ENCODE results near the gene SYNGAP1. TPM values are rescaled to one million over a fixed set of nuclear protein-coding genes. Genes with fewer than 3 reads are reported as not detected.

SYNGAP1 gene
- polyA plus RNA-seq, 1 of the 3 experiments (the other 2 are of a cell fraction) = 8.8 TPM

DNA sequence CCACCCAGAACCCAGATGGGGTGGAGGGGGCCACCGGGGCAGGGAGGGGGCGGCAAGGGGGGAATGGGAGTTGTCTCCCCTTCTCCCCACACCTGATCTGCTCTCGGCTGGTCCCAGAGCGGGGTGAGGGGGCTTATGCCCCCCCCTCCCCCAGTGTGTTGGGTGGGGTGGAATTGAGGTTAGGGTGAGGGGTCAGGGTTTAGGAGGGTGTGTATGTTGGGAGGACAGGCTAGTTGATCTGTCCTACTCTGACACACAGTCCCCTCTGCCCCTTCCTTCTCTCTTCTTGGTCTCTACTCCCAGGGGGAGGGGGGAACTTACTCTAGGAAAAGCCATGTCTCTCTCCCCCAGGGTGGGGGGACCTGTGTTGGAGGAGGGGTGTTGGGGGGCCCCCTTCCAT, 32.6 kb downstream of the SYNGAP1 start:
- Histone ChIP-seq H3K4me2 (no peak overlapping the region; the same call in 1 of the 2 replicates), H3F3A (replicated peaks; ENCODE audit: insufficient read depth) (peaks cover 17% of the 10 kb centered on the region), H3K27ac (ENCODE audit: low read depth in 2 of 2, low read length in 1 of 2) (no peak overlapping the region), H3K4me1 (ENCODE audit: control insufficient read depth in 1 of 2, insufficient read depth in 2 of 2, low read depth in 1 of 2, low read length in 1 of 2) (peaks cover 0 to 21% of the 10 kb centered on the region in 2 experiments; a peak in 1 of 4 replicates), H3K79me2 (ENCODE audit: insufficient read depth) (peaks cover 32% of the 10 kb centered on the region), H3K36me3 (replicated peaks in 1 of 2; ENCODE audit: control insufficient read depth in 1 of 2, insufficient read depth in 2 of 2, low read length in 1 of 2) (peaks cover 10 to 37% of the 10 kb centered on the region in 2 experiments), H3K27me3 (ENCODE audit: insufficient read depth) (no peaks in the 10 kb centered on the region), H3K9ac (no peak overlapping the region), H2AFZ (ENCODE audit: low read depth) (no peak overlapping the region), H4K20me1 (ENCODE audit: insufficient read depth) (no peaks in the 10 kb centered on the region), H3K4me3 (ENCODE audit: low read depth in 2 of 2, low read length in 1 of 2) (no peak overlapping the region), H3K9me3 (no peaks in the 10 kb centered on the region), H3K9me2 (no peaks in the 10 kb centered on the region)
- CTCF ChIA-PET = no interaction called here
- WGBS (ENCODE audit: low lambda C conversion rate) = 96% methylated on average over 4 of the region's 4 CpGs
- POLR2A ChIA-PET = no interaction called here
- TF ChIP-seq, protein P1, sequence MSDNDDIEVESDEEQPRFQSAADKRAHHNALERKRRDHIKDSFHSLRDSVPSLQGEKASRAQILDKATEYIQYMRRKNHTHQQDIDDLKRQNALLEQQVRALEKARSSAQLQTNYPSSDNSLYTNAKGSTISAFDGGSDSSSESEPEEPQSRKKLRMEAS (IDR thresholded peaks at IDR 0.05; ENCODE audit: low read depth) = no peak
- TF ChIP-seq, protein P2, sequence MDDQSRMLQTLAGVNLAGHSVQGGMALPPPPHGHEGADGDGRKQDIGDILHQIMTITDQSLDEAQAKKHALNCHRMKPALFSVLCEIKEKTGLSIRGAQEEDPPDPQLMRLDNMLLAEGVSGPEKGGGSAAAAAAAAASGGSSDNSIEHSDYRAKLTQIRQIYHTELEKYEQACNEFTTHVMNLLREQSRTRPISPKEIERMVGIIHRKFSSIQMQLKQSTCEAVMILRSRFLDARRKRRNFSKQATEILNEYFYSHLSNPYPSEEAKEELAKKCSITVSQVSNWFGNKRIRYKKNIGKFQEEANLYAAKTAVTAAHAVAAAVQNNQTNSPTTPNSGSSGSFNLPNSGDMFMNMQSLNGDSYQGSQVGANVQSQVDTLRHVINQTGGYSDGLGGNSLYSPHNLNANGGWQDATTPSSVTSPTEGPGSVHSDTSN (IDR thresholded peaks at IDR 0.05) = no peak
- TF ChIP-seq MEF2A (IDR thresholded peaks at IDR 0.05; ENCODE audit: borderline replicate concordance, low read depth) = no peak
- no peak for TF ChIP-seq FOSL2 (IDR thresholded peaks at IDR 0.05; ENCODE audit: borderline replicate concordance, low read depth)
- no peak for TF ChIP-seq RFX5 (IDR thresholded peaks at IDR 0.05; ENCODE audit: low read length)
- no peak for TF ChIP-seq POLR2AphosphoS5 (IDR thresholded peaks at IDR 0.05; ENCODE audit: low read depth, low read length)
- TF ChIP-seq GABPA (IDR thresholded peaks at IDR 0.05; ENCODE audit: low read depth) = no peak
- no peak for TF ChIP-seq FOXJ3 (CRISPR knock-in tag; IDR thresholded peaks at IDR 0.05)
- peak; percentile 37 for DNase-seq

DNA sequence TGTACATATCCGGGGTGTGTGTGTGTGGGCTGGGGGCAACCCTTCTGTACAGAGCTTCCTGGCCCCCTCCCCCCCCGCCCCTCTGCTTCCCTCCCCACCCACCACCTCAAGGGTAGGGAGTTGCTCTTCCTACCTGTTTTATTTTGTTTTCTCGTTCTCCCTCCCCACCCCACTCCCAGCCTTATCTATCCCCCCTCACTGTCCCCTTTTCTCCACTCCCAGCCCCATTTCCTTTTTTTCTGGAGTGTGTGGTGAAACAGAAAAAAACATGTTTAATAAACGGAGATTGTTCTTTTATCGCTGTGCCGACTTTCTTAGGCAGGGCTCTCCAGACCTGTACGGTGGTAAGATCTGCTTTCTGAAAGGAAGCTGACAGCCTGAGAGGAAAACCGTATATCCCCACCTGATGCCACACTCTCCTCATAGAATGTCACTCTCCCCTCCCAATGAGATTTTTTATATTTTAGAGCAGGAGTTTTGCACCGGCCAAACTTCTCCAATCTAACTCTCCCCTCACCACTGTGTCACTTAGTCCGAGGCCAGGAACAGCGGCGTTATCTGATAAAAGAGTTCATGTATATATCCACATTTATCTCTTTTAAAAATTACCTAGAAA, 33.6 kb downstream of the SYNGAP1 start:
- H3K27me3 ChIP-seq (ENCODE audit: insufficient read depth) = no peaks in the 10 kb centered on the region
- H3K4me1 ChIP-seq (ENCODE audit: control insufficient read depth in 1 of 2, insufficient read depth in 2 of 2, low read depth in 1 of 2, low read length in 1 of 2) = peaks cover 0 to 21% of the 10 kb centered on the region in 2 experiments; a peak in 1 of 4 replicates
- H3K36me3 ChIP-seq (replicated peaks in 1 of 2; ENCODE audit: control insufficient read depth in 1 of 2, insufficient read depth in 2 of 2, low read length in 1 of 2) = peaks cover 10 to 30% of the 10 kb centered on the region in 2 experiments
- WGBS (ENCODE audit: low lambda C conversion rate) = 4% methylated on average over 12 of the region's 12 CpGs
- 0 out of 2 replicates have a peak overlapping the region, but pooled peaks have one; percentile 45 for H2AFZ ChIP-seq (ENCODE audit: low read depth)
- peak overlapping the region; percentile 71 for H3K9ac ChIP-seq
- H3F3A ChIP-seq (replicated peaks; ENCODE audit: insufficient read depth) = peaks cover 17% of the 10 kb centered on the region
- peak overlapping the region; percentile 82 for H3K4me2 ChIP-seq
- H3K9me3 ChIP-seq = no peaks in the 10 kb centered on the region
- peak; percentile 51 for DNase-seq
- H3K79me2 ChIP-seq (ENCODE audit: insufficient read depth) = peaks cover 32% of the 10 kb centered on the region
- H3K9me2 ChIP-seq = no peaks in the 10 kb centered on the region
- H4K20me1 ChIP-seq (ENCODE audit: insufficient read depth) = no peaks in the 10 kb centered on the region
- ChIA-PET CTCF (interaction anchor here (0.9 to 1.8 kb wide), 3 partner anchors 14 to 136 kb away, joined by 3 to 8 read pairs (median 3); no protein-coding TSS in a partner anchor), POLR2A (interaction anchor here (0.9 to 1.5 kb wide), 4 partner anchors 8 to 126 kb away, joined by 3 to 8 read pairs (median 4); partner anchors contain the start of genes BAK1 and CUTA)
- TF ChIP-seq JUND (IDR thresholded peaks at IDR 0.05) (0 out of 2 replicates have a peak, but pooled peaks have one; percentile 3), TAF1 (IDR thresholded peaks at IDR 0.05; ENCODE audit: borderline replicate concordance, low read depth, low read length) (no peak), FOXJ3 (CRISPR knock-in tag; IDR thresholded peaks at IDR 0.05) (no peak), CHD2 (IDR thresholded peaks at IDR 0.05; ENCODE audit: low read length, partially characterized antibody) (no peak)
- H3K27ac ChIP-seq (ENCODE audit: low read depth in 2 of 2, low read length in 1 of 2) = peak overlapping the region; percentile 57 to 79; a peak in 3 of 4 replicates
- H3K4me3 ChIP-seq (ENCODE audit: low read depth in 2 of 2, low read length in 1 of 2) = peak overlapping the region; percentile 81 to 85

All from SK-N-SH (cell line).